HG02885 (cell line): Measurements from ENCODE around the gene KRT74.

Source experiments
- ATAC-seq: cut with Tn5 transposase; IDR thresholded peaks from one replicate; pipeline ENCODE4 v1.9.1; 2021; ENCODE audit warnings: mild to moderate bottlenecking; ENCODE audit not compliant: unreplicated experiment, poor library complexity

Gene KRT74

DNA sequence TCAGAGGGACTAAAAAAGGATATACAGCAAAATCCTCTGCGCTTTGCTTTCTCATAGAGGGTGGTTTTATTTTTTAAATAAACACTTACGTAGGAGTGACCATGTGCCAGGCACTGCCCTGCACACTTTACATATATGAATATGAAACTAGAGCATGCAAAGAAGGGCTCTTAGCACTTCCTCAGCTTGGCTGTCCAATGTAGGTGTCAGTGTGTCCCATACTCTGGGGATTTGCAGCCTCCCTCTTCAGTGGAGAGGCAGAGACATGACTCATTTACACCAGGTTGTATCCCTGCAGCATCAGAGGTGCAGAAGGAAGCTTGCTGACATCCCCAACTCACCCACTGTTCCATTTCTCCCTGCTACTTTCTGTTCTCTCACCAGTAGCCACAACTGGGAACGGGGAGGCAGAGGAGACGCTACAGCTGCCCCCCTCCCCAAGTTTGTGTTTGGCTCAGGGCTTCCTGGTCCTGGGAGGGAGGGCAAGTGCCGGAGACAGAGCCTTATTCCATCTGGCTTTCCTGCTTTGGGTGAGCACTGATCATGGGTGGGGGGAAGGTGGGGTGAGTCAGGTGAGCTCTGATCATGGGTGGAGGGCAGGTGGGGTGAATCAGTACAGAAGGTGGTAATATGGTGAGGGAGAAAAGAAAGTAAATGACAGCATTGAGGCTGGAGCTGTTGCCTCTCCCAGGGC is 48.6 kb downstream of the KRT74 start:
- ATAC-seq, result no peak

DNA sequence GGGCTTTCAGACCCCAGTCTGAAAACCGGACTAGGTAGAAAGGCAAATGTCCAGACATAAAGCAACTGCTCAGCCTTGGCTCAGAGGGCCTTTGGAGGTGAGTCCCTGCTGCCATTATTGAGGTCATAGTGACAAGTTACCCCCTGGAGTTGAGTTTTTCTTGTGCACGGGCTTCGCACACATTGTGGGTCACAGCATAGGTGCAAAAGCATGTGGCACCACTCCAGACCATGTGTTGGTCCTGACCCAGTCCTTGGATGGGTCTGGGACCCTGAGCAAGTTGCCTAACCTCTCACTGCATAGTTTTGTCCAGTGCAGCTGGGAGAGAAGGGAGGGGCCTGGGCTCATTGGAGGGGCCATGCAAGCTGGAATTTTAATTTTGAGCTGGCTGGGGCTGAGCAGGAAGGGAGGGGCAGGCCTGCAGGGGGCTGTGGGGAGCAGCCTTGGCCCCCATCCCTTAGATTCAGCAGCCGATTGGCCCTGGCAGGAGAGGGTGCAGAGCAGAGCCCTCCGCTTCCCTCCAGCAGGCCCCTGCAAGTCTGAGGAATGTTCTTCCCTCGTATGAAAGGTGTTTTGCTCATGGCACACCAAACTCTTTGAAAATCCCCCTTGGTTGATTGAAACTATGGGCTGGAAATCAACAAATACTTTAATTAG is 49.3 kb downstream of the KRT74 start:
- no peak for ATAC-seq

DNA sequence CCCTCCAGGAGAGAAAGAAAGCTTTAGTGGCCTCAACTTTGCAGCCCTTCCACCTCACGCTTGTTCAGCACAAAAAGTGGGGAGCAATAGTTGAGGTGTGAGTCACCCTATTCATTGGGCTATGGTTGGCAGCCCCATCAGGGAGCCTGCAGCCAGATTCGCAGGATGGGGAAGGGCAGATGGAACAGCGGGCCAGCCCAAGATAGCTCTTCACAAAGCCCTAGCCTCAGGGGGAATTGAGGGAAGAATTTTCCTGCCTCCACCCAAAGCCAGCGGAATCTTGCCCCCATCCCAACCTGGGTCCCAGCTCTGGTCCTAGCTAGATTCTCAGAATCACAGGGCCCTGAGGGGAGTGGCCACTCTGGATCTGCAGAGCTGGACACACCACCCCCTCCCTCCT is 49.8 kb downstream of the KRT74 start:
- ATAC-seq, result no peak

DNA sequence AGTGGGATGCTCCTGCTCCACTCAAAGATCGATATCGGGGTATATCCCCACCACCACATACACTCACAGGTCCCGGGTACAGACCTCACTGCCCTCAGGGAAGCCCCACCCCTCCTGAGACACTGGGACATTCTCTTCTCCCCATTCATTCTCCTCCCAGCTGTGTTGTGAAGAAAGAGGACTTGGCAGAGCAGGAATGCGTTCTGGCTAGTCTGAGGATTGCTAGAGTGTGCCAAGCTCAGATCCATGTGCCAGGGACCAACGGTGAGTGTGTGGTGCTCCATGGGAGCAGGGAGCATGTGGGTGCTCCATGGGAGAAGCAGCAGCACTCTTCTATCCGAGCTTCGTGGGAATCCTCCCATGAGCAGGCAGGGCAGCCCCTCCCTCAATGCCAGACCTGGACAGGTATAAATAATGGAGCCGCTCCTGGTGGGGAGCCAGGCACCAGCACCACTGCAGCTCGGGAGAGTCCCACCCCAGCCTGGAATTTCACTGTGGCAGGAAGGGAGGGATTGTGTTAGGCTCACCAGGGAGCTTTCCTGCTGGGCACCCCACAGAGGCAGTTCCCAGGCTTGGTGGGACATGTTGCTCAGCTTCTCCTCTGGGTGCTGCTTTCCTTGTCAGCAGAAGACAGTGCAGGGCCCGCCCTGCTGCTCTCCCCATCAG is 51.2 kb downstream of the KRT74 start:
- no peak for ATAC-seq

DNA sequence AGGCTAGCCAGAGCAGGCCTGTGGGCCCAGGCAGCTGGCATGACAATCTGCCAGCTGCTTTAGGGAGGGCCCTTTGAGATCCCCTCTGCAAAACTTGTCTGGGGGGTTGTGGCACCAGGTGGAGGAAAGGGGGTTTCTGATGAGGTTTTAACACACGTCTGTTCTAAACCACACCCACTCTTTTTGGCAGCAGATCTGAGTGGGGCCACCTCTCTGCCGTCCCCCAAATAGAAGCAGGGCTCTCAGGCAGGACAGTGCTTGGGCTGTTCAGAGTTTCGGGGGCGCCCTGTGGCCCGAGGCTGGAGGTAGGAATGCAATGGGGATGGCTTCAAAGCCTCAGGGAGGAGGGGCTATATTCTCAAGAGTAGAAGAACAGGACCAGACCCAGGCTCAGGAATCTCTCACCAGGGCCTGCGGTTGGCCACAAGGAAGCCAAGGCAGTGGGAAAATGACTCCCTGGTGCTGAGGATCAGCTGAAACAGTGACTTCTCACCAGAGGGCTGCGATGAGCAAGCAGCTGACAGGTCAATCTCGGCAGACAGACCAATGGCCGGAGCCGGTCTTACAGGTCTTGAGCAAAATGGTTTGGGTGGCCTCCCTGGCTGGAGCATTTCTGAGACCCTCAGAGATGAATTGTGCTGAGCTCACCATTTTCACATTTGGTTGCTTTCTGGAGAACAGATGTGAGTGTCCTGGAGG is 51.9 kb downstream of the KRT74 start:
- ATAC-seq, result no peak

DNA sequence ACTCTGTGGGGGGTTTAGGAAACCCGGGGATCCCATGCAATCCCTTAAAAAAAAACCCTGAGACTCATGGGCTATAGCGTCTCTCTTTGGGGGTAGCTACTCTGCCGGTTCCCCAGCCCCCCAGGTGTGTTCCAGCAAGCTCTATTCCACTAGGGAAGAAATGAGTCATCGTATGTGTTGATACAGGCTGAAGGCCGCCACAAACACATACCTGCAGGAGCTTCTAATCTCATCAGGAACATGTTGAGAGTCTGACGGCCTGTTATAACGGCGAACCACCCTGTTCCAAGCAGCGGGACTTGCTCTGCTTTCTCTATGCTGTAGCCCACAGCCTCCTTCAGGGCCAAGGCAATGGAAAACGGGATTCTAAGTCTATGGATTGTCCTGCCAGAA is 52.5 kb downstream of the KRT74 start:
- no peak for ATAC-seq

DNA sequence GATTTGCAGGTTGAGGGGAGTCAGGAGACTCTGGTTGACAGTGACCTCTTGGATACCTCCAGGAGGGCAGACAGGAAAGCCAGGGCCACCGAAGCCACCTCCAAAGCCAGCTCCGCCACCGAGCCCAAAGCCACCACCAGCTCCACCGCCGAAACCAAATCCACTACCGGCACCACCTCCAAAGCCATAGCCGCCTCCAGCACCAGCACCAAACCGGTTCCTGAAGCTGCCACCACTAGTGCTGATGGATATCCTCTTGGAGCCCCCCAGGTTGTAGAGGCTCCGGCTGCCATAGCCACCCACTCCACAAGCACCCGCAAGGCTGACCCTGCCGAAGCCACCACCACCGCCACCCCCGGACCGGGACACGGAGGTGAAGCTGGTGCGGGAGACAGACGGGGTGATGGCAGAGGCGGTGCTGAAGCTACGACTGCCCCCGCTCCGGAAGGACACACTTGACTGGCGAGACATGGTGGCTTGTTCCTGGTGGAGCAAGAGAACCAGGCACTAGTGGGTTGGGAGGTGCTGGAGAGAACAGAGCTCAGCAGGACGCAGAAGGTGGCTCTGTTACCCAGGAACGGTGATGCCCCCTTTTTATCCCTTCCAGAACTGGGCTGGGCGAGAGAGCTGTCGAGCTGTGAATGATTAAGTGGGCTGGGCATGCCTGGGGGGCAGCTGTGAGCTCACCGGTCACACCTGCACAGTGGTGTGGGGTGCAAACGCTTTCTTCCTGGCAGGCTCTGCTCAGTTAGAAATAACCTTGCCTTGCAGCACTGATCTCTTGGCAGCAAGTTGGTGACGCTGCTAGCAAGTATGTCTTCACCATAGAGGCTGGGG is 53.6 kb downstream of the KRT74 start, which contains the start of gene KRT5:
Gene KRT5, minus strand, starts transcription at position 569 of the 837 bp plus-strand sequence. Its CDS starts 98 bp downstream, at position 471.
- no peak for ATAC-seq

DNA sequence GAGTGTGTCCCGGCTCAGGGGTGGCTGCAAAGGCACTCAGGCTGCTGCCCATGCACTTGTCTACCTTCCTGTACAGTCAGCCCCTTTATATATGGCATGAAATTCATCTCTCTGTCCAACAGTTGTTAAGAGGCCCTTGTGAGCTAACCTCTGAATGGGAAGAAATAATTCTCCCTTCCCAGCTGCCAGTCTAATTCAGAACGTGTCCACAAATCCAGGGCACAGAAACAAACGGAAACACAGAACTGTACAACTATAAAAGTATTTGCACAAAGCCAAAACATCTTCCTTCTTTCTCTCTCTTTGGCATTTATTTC is 54.3 kb downstream of the KRT74 start:
- no peak for ATAC-seq

DNA sequence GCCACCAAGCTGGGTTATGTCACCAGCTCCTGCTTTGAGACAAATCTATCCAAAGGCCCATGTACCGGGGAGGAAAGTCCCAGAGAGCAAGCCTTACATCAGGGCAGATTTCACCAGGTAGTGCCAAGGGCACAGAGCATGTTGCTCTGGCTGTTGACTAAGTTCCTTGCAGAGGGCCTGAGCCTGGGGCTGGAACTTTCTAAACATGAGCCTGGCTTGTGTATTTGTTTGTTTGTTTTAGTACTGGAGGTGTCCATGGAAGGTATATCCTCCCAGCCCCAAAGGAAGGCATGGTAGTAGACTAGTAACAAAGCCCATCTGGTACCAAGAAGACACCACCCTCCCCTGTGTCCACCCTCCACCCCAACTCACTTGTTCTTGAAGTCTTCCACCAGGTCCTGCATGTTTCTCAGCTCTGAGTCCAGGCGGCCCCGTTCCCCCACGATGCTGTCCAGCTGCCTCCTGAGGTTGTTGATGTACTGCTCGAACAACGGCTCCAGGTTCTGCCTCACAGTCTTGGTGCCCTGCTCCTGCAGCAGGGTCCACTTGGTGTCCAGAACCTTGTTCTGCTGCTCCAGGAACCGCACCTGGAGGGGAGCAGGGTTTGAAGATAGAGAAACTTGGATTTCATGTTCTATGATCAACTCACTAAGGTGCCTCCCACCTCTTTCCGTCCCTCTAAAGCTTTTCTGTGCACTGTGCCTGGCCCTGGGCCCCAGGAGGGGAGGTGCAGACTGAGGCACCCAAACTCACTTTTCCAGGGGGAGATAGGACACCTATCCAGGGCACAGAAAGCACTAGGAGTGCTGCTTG is 54.9 kb downstream of the KRT74 start:
- ATAC-seq, result no peak

DNA sequence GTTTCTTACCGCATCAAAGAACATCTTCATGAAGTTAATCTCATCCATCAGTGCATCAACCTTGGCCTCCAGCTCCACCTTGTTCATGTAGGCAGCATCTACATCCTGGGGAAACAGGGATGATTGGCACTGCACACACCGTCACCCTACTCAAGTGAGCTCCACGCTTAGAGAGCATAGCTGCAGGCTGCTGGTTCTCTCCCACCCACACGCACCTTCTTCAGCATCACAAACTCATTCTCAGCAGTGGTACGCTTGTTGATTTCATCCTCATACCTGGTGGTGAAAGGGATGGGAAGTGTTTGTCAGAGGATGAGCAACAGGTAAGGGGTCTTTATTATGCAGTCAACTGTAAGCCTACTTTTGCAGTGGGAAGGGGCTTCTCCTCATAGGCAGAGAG is 55.8 kb downstream of the KRT74 start:
- ATAC-seq, result no peak

DNA sequence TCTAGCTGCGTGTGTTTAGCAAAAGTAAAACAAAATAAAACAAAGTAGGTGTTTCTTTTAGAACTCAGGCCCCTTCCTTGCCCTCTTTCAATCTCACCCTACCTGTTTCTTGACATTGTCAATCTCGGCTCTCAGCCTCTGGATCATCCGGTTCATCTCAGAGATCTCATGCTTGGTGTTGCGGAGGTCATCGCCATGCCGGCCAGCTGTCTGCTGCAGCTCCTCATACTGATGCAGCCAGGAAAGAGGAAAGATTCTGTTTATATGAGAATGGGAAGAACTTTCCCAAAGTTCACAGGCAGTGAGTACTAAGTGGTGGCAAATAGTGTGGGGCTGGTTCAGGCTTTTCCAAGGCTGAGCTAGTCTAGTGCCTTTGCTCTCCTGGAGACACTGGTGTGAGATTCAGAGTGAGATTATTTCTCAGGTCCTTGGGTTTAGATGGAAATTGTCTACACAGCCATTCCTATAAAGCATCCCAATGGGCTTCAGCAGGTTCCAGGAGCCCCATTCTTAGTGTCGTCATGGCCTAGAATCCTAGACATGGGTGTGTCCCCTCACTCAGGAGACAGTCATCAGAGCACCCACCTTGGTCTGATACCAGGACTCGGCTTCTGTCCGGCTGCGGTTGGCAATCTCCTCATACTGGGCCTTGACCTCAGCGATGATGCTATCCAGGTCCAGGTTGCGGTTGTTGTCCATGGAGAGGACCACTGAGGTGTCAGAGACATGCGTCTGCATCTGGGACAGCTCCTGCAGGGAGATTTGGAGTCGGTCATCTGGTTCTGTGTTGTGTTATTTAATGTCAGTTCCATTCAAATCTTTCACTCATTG is 56.4 kb downstream of the KRT74 start:
- ATAC-seq, result no peak

DNA sequence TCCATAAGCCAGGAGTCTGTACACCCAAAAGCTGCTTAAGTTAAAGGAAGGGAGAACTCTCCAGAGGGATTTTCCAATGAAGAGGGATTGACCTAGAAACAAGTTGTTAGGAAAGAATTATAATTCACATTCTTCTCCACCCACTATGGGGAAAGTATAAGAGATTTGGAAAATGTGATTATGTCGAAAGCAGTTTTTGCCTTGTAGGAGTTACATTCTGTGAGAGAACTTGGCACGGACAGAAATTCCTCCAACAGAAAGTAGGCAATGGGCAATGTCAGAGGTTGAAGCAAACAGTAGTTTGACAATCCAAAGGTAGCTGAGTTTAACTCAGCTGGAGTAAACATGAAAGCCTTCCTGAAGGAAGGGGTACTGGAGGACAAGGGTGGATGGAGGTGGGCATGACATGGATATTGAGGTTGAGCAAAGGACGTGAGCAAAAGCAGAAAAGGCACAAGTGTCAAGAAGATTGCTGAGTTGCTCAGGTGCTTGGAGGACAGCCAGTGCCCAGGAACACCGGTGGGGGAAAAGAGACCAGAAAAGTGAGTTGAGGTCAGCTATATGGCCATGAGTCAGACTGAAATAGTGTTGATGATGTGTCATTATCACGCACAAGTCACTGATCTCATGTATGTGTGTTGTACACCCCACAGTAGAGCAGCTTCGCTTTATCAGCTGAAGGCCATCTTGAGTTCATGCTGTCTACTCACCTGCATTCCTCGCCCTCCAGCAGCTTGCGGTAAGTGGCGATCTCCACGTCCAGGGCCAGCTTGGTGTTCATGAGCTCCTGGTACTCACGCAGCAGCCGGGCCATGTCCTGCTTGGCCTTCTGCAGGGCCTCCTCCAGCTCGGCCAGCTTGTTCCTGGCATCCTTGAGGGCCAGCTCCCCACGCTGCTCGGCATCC is 57.5 kb downstream of the KRT74 start:
- no peak for ATAC-seq
